D341Med (cell line): ENCODE measurements around the gene TAF10.
A peak's percentile ranks its signal among the peaks of the same experiment; 100 is the strongest.

Experiments
- DNase-seq: peaks from one replicate; pipeline ENCODE4 v3.0.0; 2012; ENCODE audit warnings: low spot score

The TAF10 gene

GRCh38 chr11:6607190-6607795, 4.7 kb downstream of the TAF10 start:
- DNase-seq, result no peak

- no peak for DNase-seq
Measured at GRCh38 chr11:6606471-6607189, 5.4 kb downstream of the TAF10 start.

DNA sequence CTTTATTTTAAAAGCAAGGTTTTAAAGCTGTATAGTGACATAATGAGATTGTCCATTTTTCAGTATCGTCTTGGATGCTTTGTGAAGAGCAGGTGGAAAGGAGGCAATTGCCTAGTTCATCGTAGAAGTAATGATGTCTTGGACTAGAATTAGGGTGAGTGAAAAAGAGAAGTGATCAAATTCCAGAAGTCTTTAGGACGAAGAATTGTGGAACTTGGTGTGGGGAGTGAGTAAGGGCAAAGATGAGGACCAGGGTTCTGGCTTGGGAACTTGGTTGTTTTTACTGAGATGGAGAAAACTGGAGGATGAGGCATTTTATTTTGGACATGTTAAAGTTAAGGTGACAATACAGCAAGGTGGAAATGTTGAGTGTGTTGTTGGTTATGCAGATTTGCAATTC, 7.2 kb downstream of the TAF10 start:
- no peak for DNase-seq

DNA sequence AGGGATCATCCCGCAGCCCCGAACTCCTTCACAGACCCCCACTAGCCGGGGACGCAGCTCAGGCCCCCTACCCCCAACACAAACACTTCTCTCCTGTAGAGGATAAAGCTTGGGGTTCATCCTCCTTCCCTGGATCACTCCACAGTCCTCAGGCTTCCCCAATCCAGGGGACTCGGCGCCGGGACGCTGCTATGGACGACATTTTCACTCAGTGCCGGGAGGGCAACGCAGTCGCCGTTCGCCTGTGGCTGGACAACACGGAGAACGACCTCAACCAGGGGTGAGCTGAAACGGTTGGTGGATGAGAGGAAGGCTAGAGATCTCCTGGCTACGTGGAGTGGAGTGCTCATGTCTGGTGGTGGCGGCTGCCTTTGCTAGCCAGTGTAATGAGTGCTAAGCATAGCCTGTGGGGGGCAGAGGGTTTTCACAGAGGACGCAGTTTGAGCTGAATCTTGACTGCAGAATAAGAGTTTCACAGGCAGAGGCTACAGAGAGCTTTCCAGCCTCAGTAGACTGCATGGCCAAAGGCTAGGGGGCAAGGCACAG, 7.9 kb downstream of the TAF10 start:
- peak; percentile 53 for DNase-seq

GRCh38 chr11:6603287-6604080, 8.5 kb downstream of the TAF10 start, which contains the start of the genes ILK and RRP8:
Gene ILK, plus strand, starts transcription at chr11:6603774. Its CDS starts 498 bp downstream, at chr11:6604272.
Gene RRP8, minus strand, starts transcription at chr11:6603616. Its CDS starts 114 bp downstream, at chr11:6603502.
- DNase-seq, result peak; percentile 94

- no peak for DNase-seq
Measured at GRCh38 chr11:6602096-6602940, 9.7 kb downstream of the TAF10 start.

DNA sequence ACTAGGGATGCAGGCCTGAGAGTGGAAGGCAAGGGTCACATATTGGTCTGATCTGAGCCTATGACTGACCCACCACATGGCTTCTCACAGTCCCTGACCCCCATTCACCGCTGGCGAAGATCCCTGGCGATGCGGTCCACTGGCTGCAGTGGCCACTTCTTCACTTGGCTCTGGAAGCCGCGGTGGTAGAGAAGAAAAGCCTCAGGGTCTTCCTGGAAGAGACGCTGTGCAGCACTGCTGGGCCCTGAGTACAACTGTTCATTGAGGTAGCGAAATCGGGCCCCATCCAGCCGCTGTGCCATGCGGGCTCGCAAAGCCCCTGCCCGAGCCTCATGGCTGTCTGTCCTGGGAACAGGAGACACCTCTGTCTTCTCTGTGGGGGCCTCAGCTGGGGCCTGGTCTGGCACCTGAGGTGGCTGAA, 11.0 kb downstream of the TAF10 start:
- no peak for DNase-seq

GRCh38 chr11:6599881-6600390, 12.1 kb downstream of the TAF10 start:
- no peak for DNase-seq

- DNase-seq, result no peak
Measured at GRCh38 chr11:6599449-6599848, 12.6 kb downstream of the TAF10 start.

GRCh38 chr11:6598555-6598954, 13.5 kb downstream of the TAF10 start:
- DNase-seq, result no peak

DNA sequence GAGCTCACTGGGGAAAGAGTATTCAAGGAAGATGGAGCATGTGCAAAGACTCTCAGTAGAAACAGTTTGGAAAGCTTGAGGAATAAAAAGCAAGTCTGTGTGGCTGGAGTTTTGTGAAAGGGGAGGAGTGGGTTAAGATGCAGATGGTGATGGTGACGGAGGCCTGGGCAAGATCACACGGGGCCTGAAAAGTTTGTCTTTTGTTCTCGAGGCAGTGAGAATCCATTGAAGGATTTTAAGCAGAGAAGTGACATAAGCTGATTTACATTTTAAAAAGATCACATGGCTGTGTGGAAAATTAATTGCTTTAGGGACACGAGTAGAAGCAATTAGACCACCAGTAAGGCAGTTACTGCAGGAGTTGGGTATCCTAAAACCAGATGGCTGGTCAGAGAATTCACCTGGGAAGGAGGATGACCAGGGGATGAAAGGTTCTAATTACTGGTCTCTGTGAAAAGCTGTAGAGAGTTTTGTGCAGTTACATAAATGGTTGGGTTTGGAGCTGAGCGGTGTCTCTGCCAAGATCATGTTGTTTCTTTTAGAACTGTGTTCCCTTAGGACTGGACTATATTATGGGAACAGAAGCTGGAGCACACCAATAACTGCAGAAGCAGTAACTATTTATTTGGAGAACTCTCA, 15.7 kb downstream of the TAF10 start:
- DNase-seq, result no peak

GRCh38 chr11:6594142-6594768, 17.8 kb downstream of the TAF10 start:
- DNase-seq, result no peak

DNA sequence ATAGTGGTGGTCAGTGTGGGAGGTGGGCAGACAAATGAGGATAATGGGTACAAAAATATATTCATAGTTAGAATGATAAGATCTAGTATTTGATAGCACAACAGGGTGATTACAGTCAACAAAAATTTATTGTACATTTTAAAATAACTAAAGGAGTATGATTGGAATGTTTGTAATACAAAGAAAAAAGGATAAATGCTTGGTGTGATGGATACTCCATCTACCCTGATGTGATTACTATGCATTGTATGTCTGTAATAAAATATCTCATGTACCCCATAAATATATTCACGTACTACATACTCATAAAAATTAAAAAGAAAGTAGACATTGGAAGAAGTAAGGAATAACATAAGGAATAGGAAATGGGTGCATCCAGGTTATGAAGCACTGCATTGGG, 24.0 kb downstream of the TAF10 start:
- no peak for DNase-seq

DNA sequence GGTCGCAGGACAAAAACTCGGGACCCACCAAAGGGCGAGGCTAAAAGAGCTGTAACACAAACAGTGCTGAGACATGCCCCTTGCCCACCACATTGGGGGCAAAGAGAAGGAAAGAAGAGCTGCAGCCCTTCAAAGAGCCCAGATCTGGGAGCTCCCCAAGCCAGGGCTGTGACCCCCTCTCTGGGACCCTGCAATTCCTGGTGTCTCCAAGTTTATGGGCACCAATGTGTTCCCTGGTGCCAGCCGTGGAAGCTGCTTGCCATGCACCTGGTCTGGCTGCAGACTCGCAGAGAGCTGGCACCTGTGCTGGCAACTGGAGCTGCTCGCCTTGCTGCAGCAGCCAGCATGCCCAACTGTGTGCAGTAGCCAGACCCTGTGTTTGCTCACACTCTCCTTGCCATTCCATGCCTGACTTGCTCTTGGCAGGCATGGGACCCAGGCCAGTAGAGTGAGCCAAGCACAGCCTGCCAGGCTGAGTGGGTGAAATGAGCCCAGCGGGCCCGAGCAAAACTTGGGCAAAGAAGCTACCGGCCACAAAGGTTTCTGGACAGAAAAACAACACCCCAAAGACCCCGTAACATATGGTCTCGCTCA, 24.6 kb downstream of the TAF10 start:
- no peak for DNase-seq

DNA sequence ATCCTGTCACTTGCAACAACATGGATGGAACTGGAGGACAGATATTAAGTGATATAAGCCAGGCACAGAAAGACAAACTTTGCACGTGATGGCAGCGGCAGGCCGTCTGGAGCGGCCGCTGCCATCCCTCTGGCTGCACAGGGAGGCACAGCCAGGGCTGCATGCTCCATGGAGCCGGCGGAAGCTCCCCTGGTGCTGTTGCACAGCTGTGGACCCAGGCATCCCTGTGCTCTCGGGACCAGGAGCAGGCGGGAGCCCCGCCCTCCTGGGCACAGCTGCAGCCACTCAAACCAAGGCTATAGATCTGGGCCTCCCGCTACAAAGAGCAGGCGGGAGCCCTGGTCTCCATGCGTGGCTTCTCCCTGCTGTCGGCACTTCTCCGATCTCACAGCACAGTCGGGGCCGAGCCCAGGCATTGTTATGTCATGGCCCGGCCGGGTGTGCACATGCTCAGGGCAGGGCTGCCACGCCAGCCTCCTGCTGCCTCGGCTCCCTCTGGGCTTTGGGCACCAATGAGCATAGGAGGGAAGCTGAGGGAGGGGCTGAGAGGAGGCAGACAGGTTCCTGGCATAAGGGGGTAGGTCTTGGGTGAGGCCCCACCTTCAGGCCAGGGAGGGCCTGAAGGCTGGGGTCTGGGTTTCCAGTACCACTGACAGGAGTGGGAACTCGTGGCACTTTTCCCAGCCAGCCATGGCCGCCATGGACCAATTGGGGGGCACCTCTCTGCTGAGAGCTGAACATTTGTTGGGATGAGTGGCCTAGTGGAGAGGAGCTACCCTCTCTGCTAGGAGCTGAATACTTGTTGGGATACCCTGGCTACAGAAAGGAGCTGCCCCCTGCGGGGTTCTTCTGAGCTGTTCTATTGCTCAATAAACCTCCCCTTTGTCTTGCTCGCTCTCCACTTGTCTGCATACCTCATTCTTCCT, 25.3 kb downstream of the TAF10 start:
- no peak for DNase-seq

- DNase-seq, result no peak
Measured at GRCh38 chr11:6584528-6584927, 27.5 kb downstream of the TAF10 start.

DNA sequence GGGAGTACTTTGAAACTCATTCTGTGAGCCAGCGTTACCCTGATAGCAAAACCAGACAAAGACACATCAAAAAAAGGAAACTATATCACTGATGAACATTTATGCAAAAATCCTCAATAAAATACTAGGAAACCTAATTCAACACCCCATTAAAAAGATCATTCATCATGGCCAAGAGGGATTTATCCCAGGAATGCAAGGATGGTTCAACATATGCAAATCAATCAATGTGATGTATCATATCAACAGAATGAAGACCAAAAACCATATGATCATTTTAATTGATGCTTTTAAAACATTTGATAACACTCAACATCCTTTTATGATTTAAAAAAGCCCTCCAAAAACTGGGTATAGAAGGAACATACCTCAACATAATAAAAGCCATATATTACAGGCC, 28.4 kb downstream of the TAF10 start:
- no peak for DNase-seq

DNA sequence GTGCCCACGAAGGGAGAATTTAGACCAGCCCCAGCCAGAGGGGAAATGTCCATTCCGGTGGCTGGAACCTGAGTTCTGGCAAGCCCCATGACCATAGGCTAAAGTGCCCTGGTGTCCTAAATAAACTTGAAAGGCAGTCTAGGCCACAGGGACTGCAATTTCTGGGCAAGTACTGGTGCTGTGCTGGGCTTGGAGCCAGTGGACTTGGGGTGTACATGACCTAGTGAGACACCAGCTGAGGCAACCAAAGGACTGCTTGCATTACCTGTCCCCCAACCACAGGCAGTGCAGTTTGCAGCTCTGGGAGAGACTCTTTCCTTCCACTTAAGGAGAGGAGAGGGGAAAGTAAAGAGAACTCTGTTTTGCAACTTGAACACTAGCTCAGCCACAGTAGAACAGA, 32.3 kb downstream of the TAF10 start:
- DNase-seq, result no peak

GRCh38 chr11:6578134-6578533, 33.9 kb downstream of the TAF10 start:
- DNase-seq, result no peak
